Astrocyte (in vitro differentiated cells and primary cell): ENCODE data around the gene SRM.

Experiments
- CTCF ChIP-seq: IDR thresholded peaks from 2 replicates; pipeline ENCODE4 v1.5.1; 2011; ENCODE audit warnings: low read depth, mild to moderate bottlenecking, inconsistent platforms, low read length, moderate library complexity; ENCODE audit not compliant: insufficient read depth
- EZH2 ChIP-seq: IDR thresholded peaks from 2 replicates; pipeline ENCODE4 v1.6.1; 2012; ENCODE audit warnings: mild to moderate bottlenecking, low read length, inconsistent platforms; ENCODE audit not compliant: insufficient read depth

DNA sequence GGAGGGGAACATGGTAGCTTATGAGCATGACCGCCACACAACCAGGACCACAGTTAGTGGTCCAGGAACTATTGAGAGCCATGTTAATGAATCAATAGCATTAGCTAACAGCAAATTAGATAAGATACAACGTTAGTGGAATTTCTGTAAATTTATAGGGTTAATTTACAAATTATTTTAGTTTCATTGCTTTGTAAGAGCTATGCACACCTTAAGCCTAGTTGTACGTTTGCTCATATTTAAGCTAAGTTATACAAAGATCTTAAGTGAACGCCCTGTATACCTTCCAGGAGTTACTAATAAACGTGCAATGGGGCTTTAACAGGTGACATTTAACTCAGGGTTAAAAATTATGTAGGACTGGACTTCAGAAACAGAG, 39.1 kb upstream of the SRM start:
- TF ChIP-seq CTCF (no peak), EZH2 (no peak)
